GM19452 (cell line): ENCODE measurements around the gene FRMD4A.

ENCODE experiments used
- ATAC-seq: cut with Tn5 transposase; IDR thresholded peaks from one replicate; pipeline ENCODE4 v1.9.1; 2021; ENCODE audit not compliant: unreplicated experiment

Gene FRMD4A

DNA sequence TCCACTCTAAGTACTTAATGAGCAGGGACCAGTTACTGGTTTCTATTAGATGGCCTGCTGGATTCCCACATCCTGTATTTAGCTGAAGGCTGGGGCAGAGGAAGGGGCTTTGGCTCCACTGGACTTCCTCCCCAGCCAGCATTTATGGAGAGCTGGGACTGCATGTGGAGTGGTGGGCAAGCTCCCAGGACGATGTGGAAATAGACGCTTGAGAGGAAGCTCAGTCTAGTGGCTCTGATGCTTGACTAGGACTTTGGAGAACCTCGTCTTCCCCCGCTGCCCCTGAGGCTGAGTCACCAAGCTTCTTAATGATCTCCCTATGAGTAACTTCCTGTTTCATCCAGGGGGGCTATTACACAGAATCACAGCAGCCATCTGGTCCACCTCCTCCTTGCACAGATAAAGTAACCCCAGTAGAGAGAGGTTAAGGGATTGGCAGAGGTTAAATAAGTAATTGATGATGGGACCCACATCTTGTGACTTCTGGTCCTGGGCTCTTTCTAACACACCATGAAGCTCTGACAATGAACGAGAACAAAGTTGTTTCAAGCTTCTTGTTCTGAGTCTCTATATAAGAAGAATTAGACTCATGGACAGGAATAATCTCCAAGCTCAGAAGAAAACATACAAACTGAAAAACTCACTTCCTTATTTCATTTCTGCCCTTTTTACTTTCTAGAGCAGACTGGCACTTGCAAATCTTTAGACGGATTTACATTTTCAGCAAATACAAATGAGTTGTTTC lies 617.7 kb downstream of the FRMD4A start:
- peak; percentile 77 for ATAC-seq

DNA sequence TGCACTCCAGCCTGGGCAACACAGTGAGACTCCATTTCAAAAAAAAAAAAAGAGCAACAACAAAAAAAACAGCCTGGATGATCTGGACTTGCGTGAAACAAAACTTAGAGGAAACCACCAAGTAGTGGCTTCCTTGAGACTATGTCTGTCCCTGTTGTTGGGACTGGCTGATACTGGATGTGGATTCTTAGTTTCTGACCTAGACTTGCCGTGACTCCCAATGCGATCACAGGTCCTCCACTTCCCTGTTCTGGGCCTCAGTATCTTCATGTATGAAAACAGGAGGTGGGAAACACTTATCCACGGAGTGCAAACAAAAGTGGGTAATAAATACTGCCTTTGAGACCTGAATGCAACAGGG lies 618.3 kb downstream of the FRMD4A start:
- ATAC-seq = no peak

DNA sequence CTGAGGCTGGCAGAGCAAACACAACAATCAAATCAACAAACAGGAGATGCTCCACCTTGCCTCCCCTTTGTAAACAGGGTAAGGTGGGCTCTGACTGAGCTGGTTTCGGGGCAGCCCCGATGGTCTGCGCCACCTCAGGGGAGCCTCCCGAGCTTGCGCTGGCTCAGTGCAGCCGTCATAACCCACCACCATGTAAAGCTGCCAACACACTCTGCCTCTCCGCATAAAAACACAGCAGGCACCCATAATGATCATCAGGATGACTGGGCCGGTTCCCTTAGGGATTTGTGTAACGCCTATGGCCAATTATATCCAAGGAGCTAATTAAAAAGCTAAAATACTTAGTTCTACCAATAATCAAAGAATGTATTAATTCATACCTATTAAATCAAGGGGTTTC lies 619.4 kb downstream of the FRMD4A start:
- ATAC-seq = no peak

DNA sequence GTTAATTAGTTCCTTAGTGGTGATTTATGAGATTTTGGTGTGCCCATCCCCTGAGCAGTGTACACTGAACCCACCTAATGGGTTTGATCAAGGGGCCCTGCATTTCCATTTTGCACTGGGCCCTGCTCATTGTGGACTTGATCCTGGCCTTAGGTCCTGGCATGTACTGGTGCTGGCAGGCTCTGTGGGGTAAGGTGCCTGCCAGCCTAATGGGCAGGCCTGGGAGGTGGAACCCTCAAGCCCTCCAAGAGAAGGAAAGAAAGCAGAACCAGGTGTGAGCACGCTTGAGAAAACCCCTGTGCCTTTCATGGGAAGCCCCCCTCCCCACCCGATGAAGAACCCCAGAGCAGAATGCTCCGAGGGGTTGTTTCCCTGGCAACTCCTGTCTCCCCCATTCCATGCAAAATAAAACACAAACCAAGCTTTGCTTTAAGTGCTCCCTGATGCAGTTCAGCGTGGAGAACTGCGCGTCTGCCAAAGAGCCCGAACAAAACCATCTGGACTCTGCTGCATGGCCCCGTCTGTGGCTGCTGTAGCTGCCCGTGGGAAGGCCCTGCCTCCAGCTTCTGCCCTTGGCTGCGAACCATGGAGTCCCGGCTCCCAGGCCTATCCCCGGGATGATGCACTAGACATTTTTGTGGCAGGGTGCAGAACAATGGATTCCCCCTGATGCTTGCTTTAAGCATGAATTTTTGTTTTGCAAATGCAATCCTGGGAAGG lies 620.6 kb downstream of the FRMD4A start:
- no peak for ATAC-seq

DNA sequence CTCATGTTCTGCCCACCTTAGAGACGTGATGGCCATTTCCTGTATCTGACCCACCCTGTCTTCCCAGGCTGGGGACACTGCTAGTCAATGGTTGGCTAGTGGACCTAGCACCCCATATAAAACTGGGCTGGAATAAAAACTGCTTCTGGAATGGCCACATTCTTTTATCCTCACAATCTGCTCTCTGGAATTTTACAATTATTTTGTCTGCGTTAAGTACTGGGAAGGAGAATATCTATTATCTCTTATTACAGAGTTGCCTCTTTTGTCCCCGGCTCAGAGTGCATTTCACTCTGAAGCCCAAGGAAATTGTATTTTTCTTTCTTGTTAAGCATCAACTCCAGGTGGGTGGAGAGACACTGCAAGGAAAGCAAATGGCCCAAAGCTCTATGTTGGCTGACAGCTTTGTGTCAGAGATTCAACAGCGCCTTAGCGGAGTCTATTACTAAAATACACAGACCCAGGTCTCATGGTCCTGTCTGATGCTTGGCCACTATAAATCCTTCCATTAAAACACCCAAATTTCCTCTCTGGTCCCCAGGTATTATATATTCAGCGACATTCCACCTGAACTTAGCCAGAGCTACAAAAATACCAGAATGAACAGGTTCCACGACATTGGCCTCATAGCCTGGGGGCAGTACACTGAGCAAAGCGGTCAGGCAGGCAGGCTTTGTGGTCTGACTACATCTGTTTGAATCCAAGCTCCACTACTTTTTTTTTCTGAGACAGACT lies 622.3 kb downstream of the FRMD4A start:
- no peak for ATAC-seq

DNA sequence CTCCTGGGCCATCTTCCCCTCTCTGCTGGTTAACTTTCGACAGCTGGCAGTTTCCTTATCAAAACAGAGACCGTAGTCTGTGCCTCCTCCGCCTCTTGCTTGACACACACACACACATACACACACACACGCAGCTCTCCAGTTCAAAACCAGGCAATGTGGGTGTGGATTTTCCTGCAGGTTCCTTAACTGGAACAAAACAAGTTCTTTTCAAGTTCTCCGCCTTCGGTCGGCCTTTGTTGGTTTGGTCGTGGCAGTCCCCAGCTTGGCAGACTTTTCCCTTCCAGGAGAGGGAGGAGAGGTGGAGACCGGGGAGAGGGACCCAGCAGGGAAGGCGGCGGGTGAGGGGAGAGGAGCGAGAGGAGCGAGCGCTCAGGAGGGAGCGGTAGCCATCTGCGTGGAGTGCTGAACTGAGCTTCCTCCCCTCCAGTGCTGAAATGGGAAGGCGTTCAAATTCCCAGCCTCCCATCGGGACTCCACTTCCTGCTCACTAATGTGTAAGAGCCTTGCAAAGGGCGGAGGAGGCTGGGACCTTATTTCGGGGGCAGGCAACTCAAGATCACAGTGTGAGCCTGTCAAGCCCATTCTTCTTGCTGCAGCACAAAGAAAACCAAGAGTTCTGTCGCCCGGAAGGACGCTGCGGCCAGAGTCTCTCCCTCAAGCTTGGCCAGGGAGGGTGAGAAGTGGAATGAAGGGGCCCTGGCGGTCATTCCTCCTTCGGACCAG lies 623.4 kb downstream of the FRMD4A start:
- peak; percentile 45 for ATAC-seq

DNA sequence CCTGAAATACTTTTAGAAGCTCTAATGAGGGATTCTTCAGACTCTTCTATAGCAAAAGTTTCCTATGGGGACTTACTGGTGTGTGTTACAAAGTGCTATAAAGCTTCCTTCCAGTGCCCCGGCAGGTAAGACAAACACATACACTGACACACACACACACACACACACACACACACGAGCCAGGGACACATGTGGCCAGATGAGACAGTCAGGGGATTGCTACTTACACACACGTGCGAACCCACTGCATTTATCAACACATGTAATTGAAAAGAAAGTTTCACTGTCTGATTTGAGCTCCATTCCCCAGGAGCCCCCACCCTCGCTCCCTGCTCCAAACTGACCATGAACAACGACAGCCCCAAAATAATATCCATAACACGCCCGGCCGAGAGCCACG lies 624.1 kb downstream of the FRMD4A start:
- ATAC-seq = no peak

DNA sequence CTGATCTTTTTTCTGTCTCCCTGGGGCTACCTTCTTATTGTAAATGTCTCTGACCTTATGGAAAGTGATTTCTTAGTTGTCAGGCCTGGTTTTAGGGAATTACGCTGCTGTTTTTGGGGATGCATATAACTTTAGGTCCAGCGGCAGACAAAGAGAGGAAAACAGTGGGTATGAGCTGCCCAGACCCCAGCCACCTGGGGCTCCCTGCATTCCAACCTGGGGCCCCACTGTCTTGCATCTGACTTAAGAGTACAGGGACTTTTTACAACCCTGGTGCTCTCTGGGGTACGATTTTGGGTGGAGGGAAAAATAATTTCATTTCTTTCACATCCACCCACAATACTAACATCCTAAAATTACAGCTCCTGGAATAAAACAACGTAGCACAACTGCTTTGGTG lies 624.5 kb downstream of the FRMD4A start:
- no peak for ATAC-seq

DNA sequence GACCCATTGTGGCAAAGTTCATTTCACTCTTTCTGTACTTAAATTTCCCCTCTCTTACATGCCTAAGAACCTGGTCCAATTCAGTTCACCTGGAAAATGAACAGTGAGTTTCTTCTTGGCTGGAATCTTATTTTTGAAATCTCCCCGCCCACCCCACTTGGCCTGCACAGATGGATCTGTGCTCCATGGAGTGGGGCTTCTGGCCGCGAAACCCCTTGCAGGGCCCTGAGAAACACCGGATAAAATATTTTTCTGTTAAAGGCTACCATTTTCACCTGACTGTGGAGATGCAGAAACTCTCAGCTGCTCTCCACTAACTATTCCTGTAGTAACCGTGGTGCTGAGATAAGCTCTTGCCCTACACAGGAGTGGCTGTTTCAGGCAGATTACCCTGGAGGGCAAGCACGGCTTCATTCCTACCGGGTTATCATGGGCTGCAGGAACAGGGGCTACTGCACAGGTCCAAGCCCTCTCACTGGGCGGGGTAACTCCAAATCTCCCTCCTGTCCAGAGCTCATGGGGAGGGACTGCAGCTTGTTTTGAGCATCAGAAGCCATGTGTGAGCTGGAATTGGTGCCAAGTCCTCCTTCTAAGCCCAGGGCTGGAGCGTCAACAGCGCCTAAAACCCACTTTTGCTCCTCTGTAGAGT lies 625.1 kb downstream of the FRMD4A start:
- ATAC-seq = no peak

DNA sequence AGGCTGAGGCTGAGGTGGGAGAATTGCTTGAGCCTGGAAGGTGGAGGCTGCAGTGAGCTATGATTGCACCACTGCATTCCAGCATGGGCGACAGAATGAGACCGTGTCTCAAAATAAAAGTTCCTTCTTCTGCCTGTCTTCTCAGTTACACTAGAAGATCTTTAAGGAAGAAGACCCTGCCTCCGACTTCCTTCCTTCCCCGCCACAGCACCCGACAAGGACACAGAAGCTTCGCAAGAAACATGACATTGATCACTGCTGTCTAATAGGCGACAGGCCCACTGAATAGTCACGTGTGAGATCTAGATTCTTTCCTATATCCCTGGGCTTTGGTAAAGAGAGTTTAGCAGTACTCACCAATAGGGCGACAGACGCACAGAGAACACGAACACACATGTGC lies 625.8 kb downstream of the FRMD4A start:
- no peak for ATAC-seq

DNA sequence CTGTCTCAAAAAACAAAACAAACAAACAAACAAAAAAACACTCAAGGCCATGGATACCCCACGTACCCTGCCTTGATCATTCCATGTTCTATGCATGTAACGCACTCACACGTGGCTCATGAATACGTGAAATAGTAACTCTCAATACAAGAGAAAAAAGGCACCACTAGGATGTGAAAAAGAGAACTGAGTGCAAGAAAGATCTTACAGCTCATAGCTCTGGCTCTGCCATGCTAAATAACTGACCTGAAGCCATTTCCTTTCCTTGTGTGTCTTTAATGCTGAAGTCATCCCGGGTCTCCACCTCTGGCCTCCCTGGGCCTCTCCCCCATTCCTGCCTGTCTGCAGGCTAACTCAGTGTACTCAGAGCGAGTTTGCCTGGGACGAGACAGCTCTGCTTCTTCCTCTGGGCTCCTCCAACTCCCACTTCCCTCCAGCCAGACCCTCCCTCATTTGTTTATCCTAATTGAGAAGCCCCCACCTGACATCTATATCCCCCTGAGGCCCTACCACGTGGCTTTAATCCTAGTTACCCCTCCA lies 626.7 kb downstream of the FRMD4A start:
- no peak for ATAC-seq

DNA sequence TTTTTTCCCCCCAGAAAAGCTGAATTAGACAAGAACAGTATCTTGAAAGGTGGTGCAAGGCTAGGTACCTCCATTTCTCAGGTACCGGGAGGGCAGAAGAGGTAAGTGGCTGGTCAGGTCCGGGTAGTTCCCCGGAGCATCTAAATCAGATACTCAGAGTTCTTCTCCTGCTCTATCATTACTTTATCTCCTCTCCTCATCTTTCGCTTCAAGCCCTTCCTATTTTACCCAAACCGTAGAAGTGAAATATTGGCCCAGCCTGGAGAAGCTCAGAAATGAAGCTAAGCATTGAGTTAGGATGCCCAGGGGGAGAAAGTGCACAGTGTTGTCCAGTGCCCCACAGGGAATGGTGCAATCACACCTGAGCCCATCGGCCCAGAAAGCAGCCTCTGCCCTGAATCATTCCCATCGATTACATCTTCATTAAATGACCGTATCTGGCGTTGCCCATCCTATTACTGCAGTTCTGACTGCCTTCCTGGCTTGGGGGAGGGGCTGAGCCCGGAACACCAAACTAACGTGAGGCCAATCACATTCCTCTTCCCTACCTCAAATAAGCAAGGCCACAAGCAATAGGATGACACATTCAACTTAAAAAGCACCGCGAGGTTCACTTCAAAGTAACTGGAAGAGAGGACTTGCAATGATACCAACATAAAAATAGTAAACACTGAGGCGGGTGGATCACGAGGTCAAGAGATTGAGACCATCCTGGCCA lies 627.5 kb downstream of the FRMD4A start:
- no peak for ATAC-seq

DNA sequence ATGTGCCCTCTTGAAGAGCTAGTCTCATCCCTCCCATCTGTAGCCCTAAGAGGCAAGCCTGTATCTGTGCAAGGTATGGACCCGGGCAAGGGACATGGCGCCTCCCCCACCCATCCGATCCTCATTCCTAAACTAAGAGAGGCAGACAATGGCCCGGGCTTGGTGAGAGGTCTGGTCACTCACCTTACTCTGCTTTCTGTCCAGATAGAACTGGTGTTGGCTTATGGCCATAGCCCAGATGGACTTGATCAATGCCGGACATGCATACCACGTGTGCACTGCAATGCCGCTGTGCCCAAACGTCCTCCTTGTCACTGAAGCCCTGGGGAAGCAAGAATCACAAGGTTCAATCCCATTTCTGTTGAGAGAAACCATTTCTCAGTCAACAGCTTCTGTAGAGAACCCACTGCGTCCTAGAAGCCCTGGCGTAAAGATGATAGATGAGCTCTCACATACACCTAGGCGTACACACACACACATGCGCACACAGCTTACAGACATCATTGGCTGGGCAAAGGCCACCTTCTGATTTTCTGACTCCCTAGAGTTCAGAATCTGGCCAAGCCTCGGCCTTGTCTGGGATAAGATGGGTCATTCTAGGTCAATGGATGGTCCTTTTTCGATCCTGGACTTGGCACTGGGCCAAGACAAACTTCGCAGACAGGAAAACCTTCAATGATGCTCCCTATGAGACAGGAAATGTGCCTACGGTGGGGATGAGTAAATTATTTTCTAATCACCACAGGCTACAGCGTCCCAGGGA lies 629.4 kb downstream of the FRMD4A start:
- no peak for ATAC-seq

DNA sequence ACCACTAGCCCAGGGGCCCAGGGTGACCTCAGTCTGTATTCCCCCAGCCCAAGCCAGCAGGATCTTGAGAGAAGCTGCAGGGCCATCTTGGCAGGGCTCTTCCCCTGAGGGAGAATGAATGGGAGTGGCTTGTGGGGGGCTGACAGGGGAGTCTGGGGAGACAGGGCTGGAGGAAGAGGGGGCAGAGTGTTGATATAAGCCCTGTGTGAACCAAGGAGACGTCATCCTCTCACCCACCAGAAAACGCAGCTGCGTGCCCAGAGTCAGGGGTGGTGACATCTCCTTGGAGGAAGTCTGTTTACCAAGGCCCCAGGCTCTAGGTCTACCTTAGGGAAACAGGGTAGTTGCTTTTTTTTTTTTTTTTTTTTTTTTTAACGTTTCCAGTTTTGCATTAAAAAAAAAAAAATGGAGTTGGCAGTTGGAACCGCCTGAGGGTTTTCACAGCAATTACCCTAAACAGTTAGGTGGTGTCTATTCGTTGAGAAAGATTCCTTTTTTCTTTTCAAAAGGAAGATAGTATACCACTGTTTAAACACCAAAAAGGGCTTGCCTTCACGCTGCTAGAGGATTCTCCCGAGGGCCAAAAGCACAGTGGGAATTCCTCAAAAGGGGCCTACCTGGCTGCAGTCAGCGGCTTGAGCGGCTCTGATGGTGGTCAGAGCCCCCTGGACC lies 630.1 kb downstream of the FRMD4A start:
- no peak for ATAC-seq

DNA sequence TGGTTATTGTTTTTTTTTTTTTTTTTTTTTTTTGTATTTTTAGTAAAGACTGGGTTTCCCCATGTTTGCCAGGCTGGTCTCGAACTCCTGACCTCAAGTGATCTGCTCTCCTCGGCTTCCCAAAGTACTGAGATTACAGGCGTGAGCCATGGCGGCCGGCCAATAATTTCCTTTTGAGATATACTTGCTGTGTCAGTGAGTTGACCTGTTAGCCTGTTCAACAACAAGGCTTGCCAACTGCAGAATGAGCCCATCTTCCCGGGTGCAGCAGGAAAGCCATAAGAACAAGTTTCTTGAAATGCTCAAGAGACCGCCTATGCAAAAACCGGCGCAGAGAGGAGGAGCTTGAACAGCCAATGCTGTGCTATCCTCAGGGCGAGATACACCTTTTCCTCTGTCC lies 631.5 kb downstream of the FRMD4A start:
- ATAC-seq = no peak

DNA sequence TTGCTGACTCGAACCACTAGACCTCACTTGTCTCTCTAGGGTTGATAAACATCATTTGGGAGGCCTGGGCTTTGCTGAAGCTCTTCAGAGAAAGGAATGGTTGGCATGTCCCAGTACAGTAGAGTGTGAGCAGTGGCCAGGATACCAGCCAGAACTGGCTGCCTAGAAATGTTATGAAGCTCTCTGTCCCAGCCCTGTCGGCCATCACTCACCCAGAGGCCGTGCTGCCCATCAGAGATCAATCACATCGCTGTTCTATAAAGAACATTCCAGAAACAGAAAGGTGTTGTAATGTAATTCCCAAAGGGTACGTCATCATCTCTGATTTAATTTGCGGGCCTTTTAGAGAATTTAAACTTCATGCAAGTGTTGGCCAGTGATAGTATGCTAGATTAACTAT lies 632.5 kb downstream of the FRMD4A start:
- no peak for ATAC-seq

DNA sequence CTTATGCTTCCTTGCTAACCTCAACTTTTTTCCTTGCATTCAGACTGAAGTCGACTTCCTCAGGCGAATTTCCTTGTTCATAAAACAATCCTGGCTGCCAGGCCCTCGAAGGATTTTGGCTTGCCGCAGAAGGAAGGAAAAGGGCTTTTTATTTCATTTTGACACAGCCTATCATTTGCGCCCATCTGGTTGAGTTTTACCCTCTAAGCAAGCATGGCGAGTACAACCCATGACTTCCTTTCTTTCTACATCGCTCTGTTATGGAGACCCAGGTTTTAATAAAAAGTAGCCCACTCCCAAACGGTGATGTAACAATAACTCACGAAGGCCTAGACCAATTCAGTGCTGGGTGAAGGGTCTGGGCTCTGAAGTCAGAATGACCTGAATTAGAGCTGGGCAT lies 634.7 kb downstream of the FRMD4A start:
- ATAC-seq = no peak

DNA sequence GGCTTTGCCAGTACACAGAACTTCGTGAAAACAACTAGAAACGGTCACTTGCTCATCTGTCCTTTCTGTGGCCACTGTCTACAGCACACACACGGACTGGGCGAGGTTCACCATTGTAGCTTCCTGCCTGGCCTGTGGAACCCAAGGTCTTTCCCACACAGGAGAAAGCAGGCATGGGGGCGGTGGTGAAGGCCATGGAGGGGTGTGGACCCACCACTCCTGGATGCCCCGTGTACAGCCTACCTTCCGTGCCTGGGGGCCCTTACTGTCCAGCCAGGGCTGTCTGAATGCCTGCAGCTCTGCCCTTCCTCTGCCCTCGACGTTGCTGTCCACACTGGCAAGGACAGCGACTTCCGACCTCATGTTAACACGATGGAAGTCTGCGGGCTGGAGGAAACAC lies 635.1 kb downstream of the FRMD4A start:
- no peak for ATAC-seq
